CD4-positive, alpha-beta T cell treated with Interleukin-4 for 1 hour (primary cell): ENCODE measurements around the gene SMCO3.
A peak's percentile ranks its signal among the peaks of the same experiment; 100 is the strongest.
"Not testable (repeated sequence)": the region's sequence is repeated elsewhere in the genome, so short reads cannot be mapped to it uniquely, and the experiment has no call there.

Experiments used
- DNase-seq, 2 donors: peaks; one replicate each; pipeline ENCODE4 v3.0.0-alpha.2; 2020 to 2022

SMCO3 gene

DNA sequence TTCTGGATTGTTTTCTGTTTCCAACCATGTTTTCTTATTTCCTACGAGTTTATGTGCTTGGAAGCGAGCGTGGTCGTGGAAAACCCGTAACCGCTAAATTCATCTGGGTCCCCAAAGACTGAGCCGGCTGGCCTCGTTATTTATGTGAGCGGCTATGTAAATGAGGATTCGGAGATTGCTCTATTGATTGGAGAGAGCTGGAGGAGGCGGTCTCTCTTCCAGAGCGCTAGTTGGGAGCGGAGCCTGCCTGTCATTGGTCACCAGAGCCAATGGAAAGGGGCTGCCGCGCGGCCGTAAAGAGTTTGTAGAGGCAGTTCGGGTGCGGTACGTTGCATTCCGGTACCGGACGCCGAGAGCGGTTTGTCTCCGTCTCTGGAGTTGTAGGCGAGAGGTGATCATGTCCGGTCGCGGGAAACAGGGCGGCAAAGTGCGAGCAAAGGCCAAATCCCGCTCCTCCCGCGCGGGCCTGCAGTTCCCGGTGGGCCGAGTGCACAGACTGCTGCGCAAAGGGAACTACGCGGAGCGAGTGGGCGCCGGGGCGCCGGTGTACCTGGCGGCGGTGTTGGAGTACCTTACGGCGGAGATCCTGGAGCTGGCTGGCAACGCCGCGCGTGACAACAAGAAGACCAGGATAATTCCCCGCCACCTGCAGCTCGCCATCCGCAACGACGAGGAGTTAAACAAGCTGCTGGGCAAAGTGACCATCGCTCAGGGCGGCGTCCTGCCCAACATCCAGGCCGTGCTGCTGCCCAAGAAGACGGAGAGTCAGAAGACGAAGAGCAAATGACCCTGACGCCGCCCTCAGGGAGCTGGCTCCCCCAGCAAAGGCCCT is 39.7 kb downstream of the SMCO3 start:
- peak; percentile 95 to 96 for DNase-seq

DNA sequence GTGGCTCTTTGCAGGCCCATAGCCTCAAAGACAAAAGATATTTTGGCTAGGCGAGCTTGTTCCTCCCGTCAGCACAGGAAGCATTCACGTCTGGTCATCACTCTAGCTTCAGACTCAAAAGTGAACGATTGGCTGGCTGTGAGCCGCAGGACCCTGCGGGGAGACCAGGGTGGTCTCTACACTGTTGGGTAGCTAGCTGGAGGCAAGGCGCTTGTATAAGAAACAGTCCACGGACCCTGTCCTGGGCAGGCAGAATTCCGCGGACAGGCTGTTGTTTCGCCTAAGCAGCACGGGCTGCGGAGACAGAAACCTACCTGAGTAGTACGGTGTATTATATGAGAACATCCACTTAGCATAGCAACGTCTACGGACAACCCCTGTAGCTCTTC is 40.3 kb downstream of the SMCO3 start:
- no peak for DNase-seq

DNA sequence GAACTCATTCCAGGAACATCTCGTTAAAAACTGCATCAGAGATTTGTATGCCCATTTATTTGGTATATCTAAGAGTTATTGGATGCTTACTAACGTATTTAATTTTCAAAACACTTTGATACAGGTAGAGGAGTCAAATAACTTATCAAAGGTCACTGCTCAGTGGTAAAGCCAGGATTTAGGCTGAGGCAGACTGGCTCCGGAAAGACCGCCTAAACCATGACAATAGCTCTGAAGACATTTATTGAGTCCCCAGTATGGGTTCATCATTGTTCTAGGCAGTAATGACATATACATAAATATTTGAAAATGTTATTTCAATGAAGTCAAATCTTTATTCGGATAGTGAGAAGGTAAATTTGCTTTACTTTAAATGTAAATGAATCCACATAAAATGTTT is 41.0 kb downstream of the SMCO3 start:
- DNase-seq: no peak

DNA sequence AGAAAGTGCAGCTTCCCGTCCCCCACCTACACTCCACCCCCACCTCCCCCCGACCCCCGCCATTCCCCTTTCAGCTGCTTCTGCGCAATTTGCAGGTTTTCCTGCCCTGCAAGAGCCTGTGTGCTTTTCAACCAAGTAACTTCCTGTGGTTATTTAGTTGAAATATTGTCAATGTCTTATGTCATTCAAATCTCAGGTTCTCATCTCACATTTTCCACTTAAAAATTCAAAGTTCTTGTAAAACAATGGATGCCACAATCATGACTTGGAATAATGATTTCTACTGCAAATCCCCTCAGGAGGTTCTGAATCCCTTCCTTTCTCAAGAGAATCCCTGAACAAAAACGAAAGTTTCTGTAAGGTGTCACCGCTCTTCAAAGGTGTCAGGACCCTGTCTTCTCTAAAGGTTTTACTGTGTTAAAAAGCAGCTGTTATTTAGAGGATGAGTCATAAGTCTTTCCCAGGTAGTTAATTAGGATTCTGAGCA is 42.3 kb downstream of the SMCO3 start:
- peak; percentile 67 to 81 for DNase-seq

DNA sequence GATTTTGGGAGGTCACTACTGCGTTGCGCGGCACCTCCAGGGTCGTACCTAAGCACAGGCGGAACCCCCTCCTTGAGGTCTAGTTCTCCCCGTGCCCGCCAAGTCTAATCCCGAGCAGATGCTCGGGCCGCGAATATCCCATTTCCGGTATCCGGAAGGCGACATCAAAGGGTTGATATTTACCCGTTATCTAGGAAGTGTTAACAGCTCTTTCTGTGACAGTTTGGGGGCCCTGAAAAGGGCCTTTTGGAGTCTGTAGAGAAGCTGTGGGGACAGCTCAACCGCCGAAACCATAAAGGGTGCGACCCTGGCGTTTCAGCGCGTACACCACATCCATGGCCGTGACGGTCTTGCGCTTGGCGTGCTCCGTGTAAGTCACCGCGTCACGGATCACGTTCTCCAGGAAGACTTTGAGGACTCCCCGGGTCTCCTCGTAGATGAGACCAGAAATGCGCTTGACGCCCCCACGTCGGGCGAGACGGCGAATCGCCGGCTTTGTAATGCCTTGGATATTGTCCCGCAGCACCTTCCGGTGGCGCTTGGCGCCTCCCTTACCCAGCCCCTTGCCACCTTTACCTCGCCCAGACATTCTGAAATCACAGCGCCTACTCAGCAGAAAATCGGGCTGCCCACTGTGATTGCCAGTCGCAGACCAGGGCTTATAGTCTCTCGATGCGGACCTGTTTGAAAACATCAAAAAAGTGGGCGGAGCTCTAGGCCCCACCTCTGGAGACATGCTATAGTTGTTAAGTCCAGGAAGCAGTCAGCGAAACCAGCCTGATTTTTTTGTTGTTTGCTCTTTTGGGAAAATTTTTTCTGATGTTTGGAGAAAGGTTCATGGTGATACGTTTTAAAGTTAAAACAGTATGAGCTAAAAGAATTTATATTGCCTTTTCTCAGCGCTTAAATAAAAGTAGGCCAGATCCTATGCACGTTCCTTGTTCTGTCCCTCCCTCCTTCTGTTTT is 43.2 kb downstream of the SMCO3 start:
- peak; percentile 97 to 98 for DNase-seq

DNA sequence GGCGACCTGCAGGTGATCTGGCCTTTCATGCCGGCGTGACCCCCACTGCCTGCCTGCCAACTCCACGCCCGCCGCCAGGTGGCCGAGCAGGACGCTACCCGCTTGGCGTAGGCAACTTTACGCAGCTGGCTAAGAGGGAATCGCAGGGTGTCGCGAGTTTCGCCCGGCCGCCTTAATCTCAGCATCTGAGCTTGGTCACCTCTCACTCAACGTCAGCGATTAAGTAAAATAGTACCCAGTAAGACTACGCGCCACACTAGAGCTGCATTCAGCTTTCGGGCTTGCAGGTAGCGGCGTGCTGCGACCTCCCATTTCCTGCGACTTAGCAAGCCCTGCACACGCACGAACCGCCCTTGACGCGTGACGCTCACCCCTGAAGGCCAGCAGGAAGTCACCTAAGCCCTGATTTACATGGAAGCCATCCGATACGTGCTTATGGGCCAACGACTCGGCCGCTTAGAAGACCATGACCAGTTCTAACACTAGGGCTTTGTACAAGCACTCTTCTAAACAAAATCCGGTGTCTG is 44.0 kb downstream of the SMCO3 start:
- DNase-seq: peak; percentile 93 to 94

DNA sequence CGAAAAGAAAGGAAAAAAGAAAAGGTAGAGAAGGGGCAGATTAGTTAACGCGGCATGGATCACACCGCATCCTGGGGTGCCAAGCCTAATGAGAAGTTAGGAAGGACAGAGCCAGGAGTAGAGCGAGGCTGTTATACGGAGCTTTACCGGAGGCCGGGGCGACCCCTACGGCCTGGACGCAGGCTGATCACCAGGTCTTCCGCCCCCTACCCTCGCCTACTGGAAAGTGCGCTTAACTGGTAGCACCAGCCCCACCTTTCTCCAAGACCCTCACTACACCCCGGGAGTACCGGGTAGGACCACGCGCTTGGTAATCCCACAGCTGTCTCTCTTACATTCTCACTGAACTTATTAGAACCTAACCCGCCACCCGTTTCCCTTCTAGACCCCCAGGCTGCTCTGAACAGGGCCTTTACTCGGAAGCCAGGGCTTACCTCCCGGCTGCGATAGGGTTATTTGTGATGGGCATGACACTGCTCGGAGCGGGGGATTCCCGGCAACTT is 44.5 kb downstream of the SMCO3 start:
- DNase-seq: no peak

DNA sequence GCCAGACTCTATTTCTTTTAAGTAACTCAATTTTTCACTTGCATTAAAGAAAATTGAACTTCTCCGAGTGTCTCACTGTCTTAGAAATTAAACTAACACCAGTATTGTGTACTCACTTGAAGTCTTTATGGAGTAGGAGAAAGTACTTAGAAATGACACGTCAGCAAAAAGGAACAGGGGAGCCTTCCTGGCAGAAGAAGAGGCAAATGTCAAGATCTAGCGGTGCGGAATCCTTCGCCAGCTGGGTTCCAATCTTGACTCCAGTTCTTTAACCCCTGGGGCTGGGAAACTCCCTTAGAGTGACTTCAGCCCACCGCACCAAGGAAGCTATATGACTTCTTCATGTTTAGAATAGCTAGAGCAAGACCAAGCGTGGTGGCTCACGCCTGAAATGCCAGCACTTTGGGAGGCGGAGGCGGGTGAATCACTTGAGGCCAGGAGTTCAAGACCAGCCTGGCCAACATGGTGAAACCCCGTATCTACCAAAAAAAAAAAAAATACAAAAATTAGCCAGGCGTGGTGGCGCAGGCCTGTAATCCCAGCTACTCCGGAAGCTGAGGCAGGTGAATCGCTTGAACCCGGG is 45.1 kb downstream of the SMCO3 start:
- DNase-seq: peak; percentile 39 to 56

DNA sequence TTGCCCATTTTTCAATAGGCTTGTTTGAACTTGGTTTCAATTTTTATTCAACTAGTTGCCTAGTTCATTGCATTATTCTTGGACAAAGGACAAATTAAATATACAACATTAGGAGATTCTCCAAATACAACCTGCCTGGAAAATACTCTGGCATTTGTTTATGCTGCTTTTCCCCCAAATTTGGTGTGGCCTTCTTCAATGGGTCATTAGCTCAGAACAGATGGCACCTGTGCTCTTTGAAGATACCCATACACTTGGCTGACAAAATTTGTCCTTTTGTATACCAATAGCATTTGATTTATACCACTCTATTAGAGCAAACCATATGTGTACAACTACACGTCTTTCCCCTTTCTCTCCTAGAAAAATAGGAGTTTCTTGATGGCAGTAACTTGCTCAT is 46.4 kb downstream of the SMCO3 start:
- no peak for DNase-seq

DNA sequence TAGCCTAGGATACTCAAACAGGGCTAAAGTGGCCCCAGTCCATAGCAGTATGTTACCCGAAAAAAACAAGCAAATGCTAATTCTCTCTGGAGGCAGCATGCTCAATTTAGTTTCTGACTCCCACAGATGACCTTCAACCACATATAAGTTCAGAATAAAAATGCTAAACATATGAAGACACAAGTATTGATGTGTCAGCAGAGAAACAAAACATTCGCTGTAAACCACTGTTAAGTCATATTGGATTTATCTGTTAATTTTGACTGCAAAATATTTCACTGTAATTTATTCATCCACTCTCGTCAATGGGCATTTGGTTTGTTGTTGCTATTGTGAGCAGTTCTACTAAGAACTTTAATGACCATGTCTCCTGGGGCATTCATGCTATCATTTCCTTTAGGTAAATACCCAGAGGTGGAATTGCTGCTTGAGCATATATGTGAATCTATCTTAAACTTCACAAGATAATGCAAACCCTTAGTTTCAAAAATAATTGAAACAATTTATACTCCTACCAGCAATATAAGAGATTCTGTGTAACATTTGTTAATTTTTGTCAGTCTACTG is 47.2 kb downstream of the SMCO3 start:
- DNase-seq: no peak

DNA sequence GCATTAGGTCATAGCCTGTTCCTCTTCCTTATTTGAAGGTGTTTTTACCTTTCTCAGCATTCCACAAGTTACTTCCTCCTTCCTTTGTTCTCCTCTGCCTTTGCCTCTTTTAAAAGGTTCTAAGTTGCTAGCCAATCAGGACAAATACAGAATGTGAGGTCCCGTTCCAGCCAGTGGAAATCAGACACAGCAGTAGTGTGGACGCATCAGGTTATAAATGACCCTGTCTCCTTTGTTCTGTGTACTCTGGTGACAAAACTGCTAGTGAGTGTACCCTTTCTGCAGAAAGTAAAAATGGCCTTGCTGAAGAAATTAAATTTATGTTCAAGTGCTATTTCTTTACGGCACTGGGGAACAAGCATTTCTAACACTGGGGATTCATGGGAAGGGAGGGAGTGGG is 48.0 kb downstream of the SMCO3 start:
- DNase-seq: not testable (repeated sequence)

DNA sequence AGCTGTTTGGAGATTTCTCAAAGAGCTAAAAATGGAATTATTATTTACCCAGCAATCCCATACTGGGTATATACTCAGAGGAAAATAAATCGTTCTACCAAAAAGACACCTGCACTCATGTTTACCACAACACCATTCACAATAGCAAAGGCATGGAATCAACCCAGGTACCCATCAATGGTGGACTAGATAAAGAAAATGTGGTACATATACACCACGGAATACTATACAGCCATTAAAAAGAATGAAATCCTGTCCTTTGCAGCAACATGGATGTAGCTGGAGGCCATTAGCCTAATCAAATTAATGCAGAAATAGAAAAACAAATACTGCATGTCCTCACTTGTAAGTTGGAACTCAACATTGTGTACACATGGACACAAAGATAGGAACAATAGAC is 48.6 kb downstream of the SMCO3 start:
- no peak for DNase-seq

DNA sequence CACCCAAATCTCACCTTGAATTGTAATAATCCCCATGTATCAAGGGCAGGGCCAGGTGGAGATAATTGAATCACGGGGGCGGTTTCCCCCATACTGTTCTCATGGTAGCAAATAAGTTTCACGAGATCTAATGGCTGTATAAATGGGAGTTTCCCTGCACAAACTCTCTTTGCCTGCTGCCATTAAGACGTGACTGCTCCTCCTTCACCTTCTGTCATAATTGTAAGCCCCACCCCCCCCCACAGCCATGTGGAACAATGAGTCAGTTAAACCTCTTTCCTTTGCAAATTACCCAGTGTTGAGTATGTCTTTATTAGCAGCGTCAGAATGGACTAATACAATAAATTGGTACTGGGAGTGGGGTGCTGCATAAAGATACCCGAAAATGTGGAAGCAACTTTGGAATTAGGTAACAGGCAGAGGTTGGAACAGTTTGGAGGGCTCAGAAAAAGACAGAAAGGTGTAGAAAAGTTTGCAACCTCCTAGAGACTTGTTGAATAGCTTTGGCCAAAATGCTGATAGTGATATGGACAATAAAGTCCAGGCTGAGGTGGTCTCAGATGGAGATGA is 54.2 kb downstream of the SMCO3 start:
- not testable (repeated sequence) for DNase-seq

DNA sequence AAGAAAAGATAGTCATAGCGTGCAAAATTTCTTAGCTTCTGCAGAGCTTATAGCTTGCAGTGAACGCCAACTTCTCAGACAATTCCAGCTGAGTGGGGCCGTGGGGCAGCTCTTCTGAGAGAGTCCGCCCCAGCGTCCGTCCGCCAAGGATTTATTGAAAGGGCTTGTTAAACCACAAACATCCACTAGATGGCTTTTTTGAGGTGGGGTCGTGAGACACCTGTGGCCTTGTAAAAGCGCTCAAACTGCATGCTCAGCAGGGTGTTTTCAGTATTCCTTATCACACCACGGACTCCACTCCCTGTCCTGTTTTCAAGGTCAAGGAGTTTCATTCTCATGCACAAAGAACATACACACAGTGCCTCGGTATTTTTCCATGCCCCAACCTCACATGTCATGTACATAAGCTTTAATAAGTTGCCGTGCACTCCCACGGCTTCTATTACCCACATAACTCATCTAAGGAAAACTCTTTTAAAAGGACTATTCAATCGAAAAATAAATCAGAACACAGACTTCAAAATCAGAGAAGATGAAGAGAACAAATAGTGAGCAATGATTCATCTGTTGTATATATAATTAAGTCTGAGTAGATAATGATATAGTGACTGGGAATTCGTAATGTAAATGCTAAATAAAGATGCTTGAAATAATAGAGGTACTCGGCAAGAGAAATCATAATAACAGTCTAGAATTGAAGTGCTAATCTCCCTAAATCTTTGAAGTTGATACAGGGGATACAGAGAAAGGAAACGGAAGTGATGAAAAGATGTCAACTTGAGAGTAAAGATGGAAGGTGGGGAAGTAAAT is 57.4 kb downstream of the SMCO3 start:
- peak in 1 of 2 donors; percentile 28 for DNase-seq
